ENCODE data around the gene RAI1.

RAI1 gene

DNA sequence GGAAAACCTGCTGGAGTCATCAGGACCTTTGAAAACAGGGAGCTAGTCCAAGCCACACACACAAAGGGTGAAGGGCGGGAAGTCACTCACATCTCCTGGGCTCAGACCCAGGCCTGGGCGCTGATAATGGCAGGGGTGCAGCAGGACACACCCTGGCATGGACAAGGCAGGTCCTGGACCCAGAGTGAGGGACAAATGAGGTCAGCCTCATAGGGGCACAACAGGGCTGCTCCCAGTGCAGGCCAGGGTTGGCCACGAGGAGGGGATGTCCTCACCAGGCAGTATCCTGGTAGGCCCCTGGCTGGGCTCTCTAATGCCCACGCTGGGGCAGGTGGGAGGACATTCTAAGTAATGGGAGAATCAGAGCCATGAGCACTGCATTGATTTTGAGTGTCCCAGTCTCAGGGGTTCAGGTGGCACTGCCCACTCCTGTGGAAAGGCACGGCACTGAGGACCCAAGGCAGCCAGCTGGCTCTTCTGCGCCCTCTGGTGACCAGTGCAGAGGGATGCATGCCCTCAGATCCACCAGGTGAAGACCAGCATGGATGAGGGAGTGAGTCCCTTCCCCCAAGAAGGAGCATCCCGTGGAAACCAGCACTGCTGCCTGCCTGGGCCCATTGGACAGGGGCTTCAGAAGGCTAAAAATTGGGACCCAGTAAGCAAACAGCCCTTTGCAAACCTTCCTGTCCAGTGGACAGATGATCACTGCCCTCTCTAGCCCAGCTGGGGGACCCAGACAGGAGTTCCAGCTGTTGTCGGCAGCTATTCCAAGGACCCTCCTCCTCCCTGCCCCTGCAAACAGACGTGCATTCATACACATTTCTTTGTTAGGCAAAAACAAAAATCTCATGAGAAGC lies 178.9 kb downstream of the RAI1 start:
- no peak overlapping the region for H3K4me3 ChIP-seq (ENCODE audit: low read length in 2 of 2)
- H3K9ac ChIP-seq (ENCODE audit: low read length in 2 of 2) = no peak overlapping the region
- H3K36me3 ChIP-seq (ENCODE audit: control insufficient read depth in 2 of 2, insufficient read depth in 2 of 2, low read length in 2 of 2) = peaks cover 0 to 10% of the 10 kb centered on the region in 2 donors
- H3K9me3 ChIP-seq (ENCODE audit: control insufficient read depth in 2 of 2, low read length in 2 of 2) = no peaks in the 10 kb centered on the region
- peaks cover 14% of the 10 kb centered on the region for H3K4me1 ChIP-seq (ENCODE audit: control insufficient read depth, insufficient read depth, low read length)
- no peak overlapping the region for H3K27ac ChIP-seq (ENCODE audit: low read length)
- H3K27me3 ChIP-seq (ENCODE audit: control insufficient read depth in 1 of 2, insufficient read depth in 2 of 2, low read length in 2 of 2) = no peaks in the 10 kb centered on the region

DNA sequence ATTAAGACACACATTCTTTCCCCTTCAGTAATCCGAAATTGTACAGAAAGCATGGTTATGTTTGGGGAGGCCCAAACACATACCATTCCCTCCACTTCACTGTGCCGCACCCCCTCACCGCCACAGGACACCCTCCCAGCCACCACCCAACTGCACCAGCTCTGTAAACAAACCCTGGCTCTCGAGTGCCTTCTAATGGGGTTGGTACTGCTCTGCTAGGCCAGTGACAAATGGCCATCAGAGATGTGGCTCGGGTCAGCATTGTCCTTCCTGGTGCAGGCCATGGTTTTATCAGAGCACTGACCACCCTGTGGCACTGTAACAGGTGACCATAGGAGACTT lies 179.5 kb downstream of the RAI1 start:
- Histone ChIP-seq H3K9me3 (ENCODE audit: control insufficient read depth in 2 of 2, low read length in 2 of 2) (no peaks in the 10 kb centered on the region), H3K4me1 (ENCODE audit: control insufficient read depth, insufficient read depth, low read length) (peaks cover 8% of the 10 kb centered on the region), H3K27me3 (ENCODE audit: control insufficient read depth in 1 of 2, insufficient read depth in 2 of 2, low read length in 2 of 2) (no peaks in the 10 kb centered on the region), H3K4me3 (ENCODE audit: low read length in 2 of 2) (no peak overlapping the region), H3K27ac (ENCODE audit: low read length) (no peak overlapping the region), H3K9ac (ENCODE audit: low read length in 2 of 2) (no peak overlapping the region), H3K36me3 (ENCODE audit: control insufficient read depth in 2 of 2, insufficient read depth in 2 of 2, low read length in 2 of 2) (peaks cover 0 to 10% of the 10 kb centered on the region in 2 donors)
